K562 (cell line): ENCODE results near the gene FGF12. TPM values are rescaled to one million over a fixed set of nuclear protein-coding genes. Genes with fewer than 3 reads are reported as not detected.
A peak's percentile ranks its signal among the peaks of the same experiment; 100 is the strongest.

Experiments used
- ATAC-seq: fragments of 200-7000 bp; cut with Tn5 transposase; 3 replicates; pipeline ENCODE4 v1.9.1; 2020; ENCODE audit warnings: moderate library complexity
- BruUV-seq: library from RNA; stranded (reverse); fragments of 400-500 nt; replicated peaks from 2 replicates; lab custom pipeline; 2021; lab: Mats Ljungman, UMichigan
- CTCF ChIA-PET: fragments of 300-600 bp; formaldehyde crosslinking; extraction: SDS; loops from one replicate; lab custom pipeline; 2021; ENCODE audit warnings: low intra/inter-chr PET ratio; lab: Yijun Ruan, JAX
- POLR2A ChIA-PET: fragments of 300-600, 350-650 bp; sonication (Branson Sonifier 250); formaldehyde crosslinking; extraction: SDS; loops from one replicate; lab custom pipeline; 2021; ENCODE audit warnings: antibody characterized with exemption, inconsistent platforms; lab: Yijun Ruan, JAX
- DNase-seq, 4 experiments: peaks; one replicate each; pipeline versions ENCODE4 v3.0.0 to v3.0.0-alpha.2; 2011 to 2018; ENCODE audit warnings: low spot score in 3 of 4, mixed read lengths in 3 of 4; ENCODE audit errors: extremely low read depth in 1 of 4
- FAIRE-seq: peaks from 2 replicates; lab custom pipeline; 2011; peaks lifted over from hg19 to GRCh38; lab: Jason Lieb, UNC
- H2AFZ ChIP-seq: 2 replicates; pipeline ENCODE4 v1.6.0; 2011; ENCODE audit warnings: low read depth, low read length, control low read depth, inconsistent platforms
- H3K27ac ChIP-seq: fragments of 200-600 bp; 3 replicates; pipeline ENCODE4 v1.8.0; 2011; ENCODE audit warnings: low read depth, mild to moderate bottlenecking, control low read depth, inconsistent platforms, low read length, moderate library complexity, mixed read lengths; ENCODE audit errors: extremely low read depth
- H3K27me3 ChIP-seq, 2 experiments: fragments of 300-600 bp in 1 of 2; 2 replicates in 1 of 2; 3 replicates in 1 of 2; pipeline versions ENCODE4 v1.6.0 to v1.8.0; 2011; ENCODE audit warnings: inconsistent platforms in 2 of 2, low read length in 2 of 2, mild to moderate bottlenecking in 1 of 2, mixed read lengths in 1 of 2, moderate library complexity in 1 of 2; ENCODE audit not compliant: control insufficient read depth in 2 of 2, insufficient read depth in 2 of 2
- H3K36me3 ChIP-seq: fragments of 300-600 bp; 3 replicates; pipeline ENCODE4 v1.8.0; 2011; ENCODE audit warnings: mild to moderate bottlenecking, low read length, inconsistent platforms; ENCODE audit not compliant: control insufficient read depth, insufficient read depth
- H3K4me1 ChIP-seq, 2 experiments: fragments of 200-600 bp in 1 of 2; replicated peaks in 1 of 2; 2 replicates in 1 of 2; 3 replicates in 1 of 2; pipeline versions ENCODE4 v1.5.1 to v1.8.0; 2011; ENCODE audit warnings: inconsistent platforms in 2 of 2, low read length in 2 of 2, mild to moderate bottlenecking in 1 of 2, mixed read lengths in 1 of 2, moderate library complexity in 1 of 2; ENCODE audit not compliant: control insufficient read depth in 2 of 2, insufficient read depth in 2 of 2
- H3K4me2 ChIP-seq: 2 replicates; pipeline ENCODE4 v1.6.1; 2011; ENCODE audit warnings: low read length, control low read depth, inconsistent platforms, mixed read lengths; ENCODE audit not compliant: insufficient read depth
- H3K4me3 ChIP-seq: fragments of 200-600 bp; sonication (generic), shearing (Covaris generic); 2 replicates; pipeline ENCODE4 v1.5.1; 2016; ENCODE audit warnings: control low read depth, inconsistent platforms
- H3K79me2 ChIP-seq: fragments of 200-600 bp; 3 replicates; pipeline ENCODE4 v1.8.0; 2011; ENCODE audit warnings: low read length, inconsistent platforms; ENCODE audit not compliant: control insufficient read depth, insufficient read depth
- H3K9ac ChIP-seq, 2 experiments: 2 replicates each; pipeline versions ENCODE4 v1.6.0 to v1.6.1; 2011; ENCODE audit warnings: low read depth in 2 of 2, low read length in 2 of 2, control low read depth in 1 of 2, inconsistent platforms in 1 of 2, mild to moderate bottlenecking in 1 of 2, mixed read lengths in 1 of 2; ENCODE audit not compliant: insufficient read depth in 1 of 2
- H3K9me1 ChIP-seq: one replicate; pipeline ENCODE4 v1.6.0; 2011; ENCODE audit warnings: inconsistent platforms, mild to moderate bottlenecking, low read length, moderate library complexity; ENCODE audit not compliant: control insufficient read depth, insufficient read depth
- H3K9me3 ChIP-seq: replicated peaks from 2 replicates; pipeline ENCODE4 v1.5.1; 2011; ENCODE audit warnings: low read depth, low read length, inconsistent platforms; ENCODE audit not compliant: control insufficient read depth, insufficient read depth
- H4K20me1 ChIP-seq: replicated peaks from 2 replicates; pipeline ENCODE4 v1.6.1; 2011; ENCODE audit warnings: low read length, inconsistent platforms, mixed read lengths; ENCODE audit not compliant: control insufficient read depth, insufficient read depth
- FUS ChIP-seq: fragments of 200-400 bp; formaldehyde crosslinking; optimal IDR thresholded peaks from 2 replicates; pipeline ENCODE3; 2017; ENCODE audit warnings: low read depth, low read length
- RAD51 ChIP-seq: fragments of 450-650 bp; IDR thresholded peaks from 2 replicates; pipeline ENCODE4 v1.7.1; 2016; ENCODE audit warnings: low read depth, mild to moderate bottlenecking, borderline replicate concordance
- RB1 ChIP-seq: fragments of 450-650 bp; IDR thresholded peaks from 2 replicates; pipeline ENCODE4 v1.6.1; 2017; ENCODE audit warnings: low read depth, mild to moderate bottlenecking
- SMC3 ChIP-seq: conservative IDR thresholded peaks from 2 replicates; pipeline ENCODE4 v1.6.1; 2011; ENCODE audit warnings: low read depth, low read length, improper control_type of control experiment; ENCODE audit not compliant: insufficient read depth
- ZNF121 ChIP-seq: sonication (generic); formaldehyde crosslinking; conservative IDR thresholded peaks from 2 replicates; pipeline ENCODE4 v1.8.0; 2022; ENCODE audit warnings: missing genetic modification reagents
- WGBS: fragments of 100-300 bp; shearing (Covaris generic); methylation state at CpG from one replicate; pipeline ENCODE4 v1.1.6; 2016; ENCODE audit warnings: low coverage, mixed read lengths; ENCODE audit not compliant: insufficient coverage; ENCODE audit errors: missing lambda C conversion rate; 5-methylcytosine and 5-hydroxymethylcytosine counted together
- in situ Hi-C: fragments of 300-500 bp; cut with MboI; formaldehyde crosslinking; loops from 4 replicates; pipeline ENCODE4 v1.15.0; 2018; ENCODE audit warnings: inconsistent platforms, mixed read lengths
- intact Hi-C: fragments of 100-400 bp; cut with micrococcal nuclease; formaldehyde crosslinking; loops from 2 replicates; pipeline ENCODE4 v1.14.2; 2022
- polyA plus RNA-seq, 8 experiments: library from polyadenylated mRNA; depleted of rRNA in 4 of 8; stranded (reverse) in 5 of 8; unstranded in 3 of 8; fragments of >200 nt; fragmentation: Nextera tagmentation in 2 of 8; fragmentation: Illumina TruSeq in 1 of 8; extraction: Ambion mirVana in 2 of 8; extraction: Trizol in 1 of 8; gene quantifications; 2 replicates each; pipeline versions ENCODE4 v1.2.1 to v1.2.3, GENCODE V29; 2011 to 2014; ENCODE audit warnings: inconsistent platforms in 1 of 8, missing spikeins in 1 of 8
- total RNA-seq, 7 experiments: library from RNA; depleted of rRNA in 6 of 7; stranded (reverse); fragments of >200 nt in 6 of 7; fragmentation: Illumina TruSeq in 2 of 7; extraction: Trizol in 2 of 7; gene quantifications; 2 replicates each; pipeline versions ENCODE4 v1.2.1 to v1.2.3, GENCODE V29; 2011 to 2021; ENCODE audit warnings: low replicate concordance in 1 of 7
- TF ChIP-seq, protein P1 (sequence below), 2 experiments: fragments of 450-650 bp; formaldehyde crosslinking in 1 of 2; IDR thresholded peaks; 2 replicates each; pipeline versions ENCODE4 v1.4.0 to v1.6.1; 2014 to 2020; ENCODE audit warnings: mild to moderate bottlenecking in 2 of 2, borderline replicate concordance in 1 of 2, low read depth in 1 of 2
- TF ChIP-seq, protein P2 (sequence below), 3 experiments: IDR thresholded peaks in 2 of 3; conservative IDR thresholded peaks in 1 of 3; 2 replicates each; pipeline ENCODE4 v1.5.1; 2011 to 2012; ENCODE audit warnings: low read length in 3 of 3, mild to moderate bottlenecking in 3 of 3, control low read depth in 2 of 3, improper control_type of control experiment in 1 of 3, inconsistent platforms in 1 of 3, low read depth in 1 of 3, mixed read lengths in 1 of 3, moderate library complexity in 1 of 3; ENCODE audit not compliant: insufficient read depth in 2 of 3
- TF ChIP-seq, protein P3 (sequence below): fragments of 450-650 bp; formaldehyde crosslinking; IDR thresholded peaks from 2 replicates; pipeline ENCODE4 v1.4.0; 2020; ENCODE audit warnings: mild to moderate bottlenecking

Gene FGF12
- total and polyA plus RNA-seq, 9 of the 15 experiments (the other 6 are each of a cell fraction or from before 2014, with no cell fraction given), result not detected

DNA sequence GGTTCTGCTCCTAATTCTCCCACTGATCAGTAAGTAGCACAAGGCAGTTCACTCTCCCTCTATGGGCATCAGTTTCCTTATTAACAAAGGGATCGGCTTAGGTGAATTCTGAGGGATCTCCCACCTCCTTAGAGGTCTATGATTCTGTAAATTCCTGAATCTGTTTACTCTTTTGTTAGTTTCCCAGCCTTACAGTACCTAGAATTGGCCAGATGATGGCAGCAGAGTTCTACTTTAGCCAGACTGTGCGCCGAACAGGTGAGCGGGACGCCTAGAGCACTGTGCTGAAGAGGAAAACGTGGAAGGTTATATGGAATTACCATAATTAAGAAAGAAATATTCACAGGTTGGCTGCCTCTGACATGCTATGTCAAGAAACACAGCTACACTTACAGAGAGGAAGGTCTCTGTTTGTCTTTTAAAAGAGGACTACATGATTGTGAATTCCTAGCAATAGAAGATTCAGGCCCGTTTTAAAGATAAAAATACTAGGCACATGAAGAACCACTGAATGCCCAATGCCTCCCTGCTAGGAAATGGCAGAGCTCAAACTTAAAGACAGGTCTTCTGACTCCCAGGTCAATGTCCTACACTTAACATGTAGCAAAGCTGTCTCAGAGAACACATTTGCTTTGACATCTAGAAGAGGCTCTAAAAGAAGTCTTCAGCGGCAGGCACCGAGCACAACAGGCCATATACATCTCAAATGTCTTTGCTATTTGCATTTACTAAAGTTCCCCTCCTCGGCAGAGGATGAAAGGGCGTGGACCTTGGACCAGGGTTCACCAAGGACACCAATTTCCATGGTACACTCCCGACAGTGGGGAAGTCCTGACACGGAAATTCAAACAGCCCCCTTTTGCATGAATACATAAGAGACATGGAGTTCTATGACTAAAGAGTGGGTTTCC is 259.9 kb downstream of the FGF12 start:
- H3K4me2 ChIP-seq, result no peak overlapping the region
- under 1% methylated on average over 13 of the region's 13 CpGs for WGBS
- no peaks in the 10 kb centered on the region for H3K79me2 ChIP-seq
- no peaks in the 10 kb centered on the region for H3K9me1 ChIP-seq
- H3K27me3 ChIP-seq, result no peaks in the 10 kb centered on the region
- H4K20me1 ChIP-seq, result no peaks in the 10 kb centered on the region
- BruUV-seq, result no TSS peak
- POLR2A ChIA-PET, result no interaction called here
- intact Hi-C loops (loop anchor here (1.0 to 10.0 kb wide), 3 partner anchors 336 to 1105 kb away; no protein-coding TSS in a partner anchor), in situ Hi-C loops (loop anchor here (25.0 kb wide), 1 partner anchor 1870 kb away; no protein-coding TSS in a partner anchor)
- no peak overlapping the region for H3K9ac ChIP-seq
- peak; percentile 93 for ATAC-seq
- peak; percentile 88 for FAIRE-seq
- H3K9me3 ChIP-seq, result no peaks in the 10 kb centered on the region
- no peak overlapping the region for H3K4me3 ChIP-seq
- DNase-seq, result peak; percentile 48 to 65 (median 60)
- CTCF ChIA-PET, result interaction anchor here (1.2 kb wide), 1 partner anchor 335 kb away, joined by 8 read pairs; no protein-coding TSS in a partner anchor
- H3K4me1 ChIP-seq, result no peaks in the 10 kb centered on the region
- H3K36me3 ChIP-seq, result no peaks in the 10 kb centered on the region
- no peak overlapping the region for H3K27ac ChIP-seq
- H2AFZ ChIP-seq, result no peak overlapping the region
- TF ChIP-seq RAD51 (no peak), RB1 (0 out of 2 replicates have a peak, but pooled peaks have one; percentile 24), ZNF121 (CRISPR knock-in tag) (peak; percentile 48; the same call in 1 of the 2 replicates), SMC3 (peak; percentile 52), FUS (no peak)
- TF ChIP-seq, protein P1, sequence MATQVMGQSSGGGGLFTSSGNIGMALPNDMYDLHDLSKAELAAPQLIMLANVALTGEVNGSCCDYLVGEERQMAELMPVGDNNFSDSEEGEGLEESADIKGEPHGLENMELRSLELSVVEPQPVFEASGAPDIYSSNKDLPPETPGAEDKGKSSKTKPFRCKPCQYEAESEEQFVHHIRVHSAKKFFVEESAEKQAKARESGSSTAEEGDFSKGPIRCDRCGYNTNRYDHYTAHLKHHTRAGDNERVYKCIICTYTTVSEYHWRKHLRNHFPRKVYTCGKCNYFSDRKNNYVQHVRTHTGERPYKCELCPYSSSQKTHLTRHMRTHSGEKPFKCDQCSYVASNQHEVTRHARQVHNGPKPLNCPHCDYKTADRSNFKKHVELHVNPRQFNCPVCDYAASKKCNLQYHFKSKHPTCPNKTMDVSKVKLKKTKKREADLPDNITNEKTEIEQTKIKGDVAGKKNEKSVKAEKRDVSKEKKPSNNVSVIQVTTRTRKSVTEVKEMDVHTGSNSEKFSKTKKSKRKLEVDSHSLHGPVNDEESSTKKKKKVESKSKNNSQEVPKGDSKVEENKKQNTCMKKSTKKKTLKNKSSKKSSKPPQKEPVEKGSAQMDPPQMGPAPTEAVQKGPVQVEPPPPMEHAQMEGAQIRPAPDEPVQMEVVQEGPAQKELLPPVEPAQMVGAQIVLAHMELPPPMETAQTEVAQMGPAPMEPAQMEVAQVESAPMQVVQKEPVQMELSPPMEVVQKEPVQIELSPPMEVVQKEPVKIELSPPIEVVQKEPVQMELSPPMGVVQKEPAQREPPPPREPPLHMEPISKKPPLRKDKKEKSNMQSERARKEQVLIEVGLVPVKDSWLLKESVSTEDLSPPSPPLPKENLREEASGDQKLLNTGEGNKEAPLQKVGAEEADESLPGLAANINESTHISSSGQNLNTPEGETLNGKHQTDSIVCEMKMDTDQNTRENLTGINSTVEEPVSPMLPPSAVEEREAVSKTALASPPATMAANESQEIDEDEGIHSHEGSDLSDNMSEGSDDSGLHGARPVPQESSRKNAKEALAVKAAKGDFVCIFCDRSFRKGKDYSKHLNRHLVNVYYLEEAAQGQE (IDR thresholded peaks at IDR 0.05; ENCODE audit: borderline replicate concordance), result peak; percentile 47
- TF ChIP-seq, protein P1 (CRISPR knock-in tag; IDR thresholded peaks at IDR 0.05; ENCODE audit: low read depth), result no peak
- TF ChIP-seq, protein P2, sequence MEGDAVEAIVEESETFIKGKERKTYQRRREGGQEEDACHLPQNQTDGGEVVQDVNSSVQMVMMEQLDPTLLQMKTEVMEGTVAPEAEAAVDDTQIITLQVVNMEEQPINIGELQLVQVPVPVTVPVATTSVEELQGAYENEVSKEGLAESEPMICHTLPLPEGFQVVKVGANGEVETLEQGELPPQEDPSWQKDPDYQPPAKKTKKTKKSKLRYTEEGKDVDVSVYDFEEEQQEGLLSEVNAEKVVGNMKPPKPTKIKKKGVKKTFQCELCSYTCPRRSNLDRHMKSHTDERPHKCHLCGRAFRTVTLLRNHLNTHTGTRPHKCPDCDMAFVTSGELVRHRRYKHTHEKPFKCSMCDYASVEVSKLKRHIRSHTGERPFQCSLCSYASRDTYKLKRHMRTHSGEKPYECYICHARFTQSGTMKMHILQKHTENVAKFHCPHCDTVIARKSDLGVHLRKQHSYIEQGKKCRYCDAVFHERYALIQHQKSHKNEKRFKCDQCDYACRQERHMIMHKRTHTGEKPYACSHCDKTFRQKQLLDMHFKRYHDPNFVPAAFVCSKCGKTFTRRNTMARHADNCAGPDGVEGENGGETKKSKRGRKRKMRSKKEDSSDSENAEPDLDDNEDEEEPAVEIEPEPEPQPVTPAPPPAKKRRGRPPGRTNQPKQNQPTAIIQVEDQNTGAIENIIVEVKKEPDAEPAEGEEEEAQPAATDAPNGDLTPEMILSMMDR (IDR thresholded peaks at IDR 0.05 in 2 of 3, conservative IDR thresholded peaks at IDR 0.05 in 1 of 3; ENCODE audit: insufficient read depth in 2 of 3, low read depth in 1 of 3, low read length in 3 of 3), result peak; percentile 59 to 83 (median 78)
- TF ChIP-seq, protein P3, sequence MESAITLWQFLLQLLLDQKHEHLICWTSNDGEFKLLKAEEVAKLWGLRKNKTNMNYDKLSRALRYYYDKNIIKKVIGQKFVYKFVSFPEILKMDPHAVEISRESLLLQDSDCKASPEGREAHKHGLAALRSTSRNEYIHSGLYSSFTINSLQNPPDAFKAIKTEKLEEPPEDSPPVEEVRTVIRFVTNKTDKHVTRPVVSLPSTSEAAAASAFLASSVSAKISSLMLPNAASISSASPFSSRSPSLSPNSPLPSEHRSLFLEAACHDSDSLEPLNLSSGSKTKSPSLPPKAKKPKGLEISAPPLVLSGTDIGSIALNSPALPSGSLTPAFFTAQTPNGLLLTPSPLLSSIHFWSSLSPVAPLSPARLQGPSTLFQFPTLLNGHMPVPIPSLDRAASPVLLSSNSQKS (CRISPR knock-in tag), result no peak
